ENCODE data around the gene TMEM201. TPM values are rescaled to one million over a fixed set of nuclear protein-coding genes. Genes with fewer than 3 reads are reported as not detected.

TMEM201 gene
- total and polyA plus RNA-seq, 2 donors (not counting 3 experiments of a cell fraction or from before 2014, with no cell fraction given) = 8.3 to 24.8 TPM

DNA sequence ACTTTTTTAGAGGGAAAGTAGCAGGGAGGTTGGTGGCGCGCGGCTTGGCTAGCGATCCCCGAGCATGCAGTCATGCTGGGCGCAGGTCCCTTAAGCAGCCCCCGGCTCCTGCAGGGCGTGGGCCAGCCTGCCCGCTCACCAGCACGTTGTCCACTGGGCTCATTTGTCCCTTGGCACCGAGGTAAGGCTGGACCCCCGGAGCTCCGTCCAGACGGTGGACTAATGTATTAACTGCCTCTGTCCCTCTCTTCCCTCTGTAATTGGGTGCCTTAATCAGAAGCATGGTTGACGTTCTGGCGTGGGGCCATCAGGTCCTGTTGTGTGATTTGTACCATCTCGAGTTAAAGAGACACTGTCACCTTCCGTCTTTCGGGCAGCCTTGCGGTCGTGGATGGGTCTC lies 17.7 kb downstream of the TMEM201 start:
- CTCF ChIA-PET = no interaction called here
- intact Hi-C loops (cut with micrococcal nuclease) (no loop called here), dilution Hi-C loops (cut with MboI; ENCODE audit: extremely low pct_ligation_motif_present, low sequenced_read_pairs) (no loop called here)
- peaks cover 0 to 22% of the 10 kb centered on the region in 2 experiments for H3K36me3 ChIP-seq (ENCODE audit: control insufficient read depth in 2 of 2, extremely low read depth in 1 of 2, insufficient read depth in 2 of 2, low read length in 2 of 2)
- no peaks in the 10 kb centered on the region for H3K9me3 ChIP-seq (replicated peaks; ENCODE audit: control insufficient read depth, insufficient read depth, low read length)
- no peak for TF ChIP-seq FOS (IDR thresholded peaks at IDR 0.05; ENCODE audit: borderline replicate concordance, insufficient read depth, low read length)
- TF ChIP-seq, protein P1, sequence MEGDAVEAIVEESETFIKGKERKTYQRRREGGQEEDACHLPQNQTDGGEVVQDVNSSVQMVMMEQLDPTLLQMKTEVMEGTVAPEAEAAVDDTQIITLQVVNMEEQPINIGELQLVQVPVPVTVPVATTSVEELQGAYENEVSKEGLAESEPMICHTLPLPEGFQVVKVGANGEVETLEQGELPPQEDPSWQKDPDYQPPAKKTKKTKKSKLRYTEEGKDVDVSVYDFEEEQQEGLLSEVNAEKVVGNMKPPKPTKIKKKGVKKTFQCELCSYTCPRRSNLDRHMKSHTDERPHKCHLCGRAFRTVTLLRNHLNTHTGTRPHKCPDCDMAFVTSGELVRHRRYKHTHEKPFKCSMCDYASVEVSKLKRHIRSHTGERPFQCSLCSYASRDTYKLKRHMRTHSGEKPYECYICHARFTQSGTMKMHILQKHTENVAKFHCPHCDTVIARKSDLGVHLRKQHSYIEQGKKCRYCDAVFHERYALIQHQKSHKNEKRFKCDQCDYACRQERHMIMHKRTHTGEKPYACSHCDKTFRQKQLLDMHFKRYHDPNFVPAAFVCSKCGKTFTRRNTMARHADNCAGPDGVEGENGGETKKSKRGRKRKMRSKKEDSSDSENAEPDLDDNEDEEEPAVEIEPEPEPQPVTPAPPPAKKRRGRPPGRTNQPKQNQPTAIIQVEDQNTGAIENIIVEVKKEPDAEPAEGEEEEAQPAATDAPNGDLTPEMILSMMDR (IDR thresholded peaks at IDR 0.05; ENCODE audit: extremely low read depth in 1 of 2, insufficient read depth in 1 of 2, low read depth in 1 of 2, low read length in 2 of 2) = no peak
- no peak for TF ChIP-seq POLR2AphosphoS5 (IDR thresholded peaks at IDR 0.05; ENCODE audit: insufficient read depth, low read depth, low read length)
- TF ChIP-seq, protein P2, sequence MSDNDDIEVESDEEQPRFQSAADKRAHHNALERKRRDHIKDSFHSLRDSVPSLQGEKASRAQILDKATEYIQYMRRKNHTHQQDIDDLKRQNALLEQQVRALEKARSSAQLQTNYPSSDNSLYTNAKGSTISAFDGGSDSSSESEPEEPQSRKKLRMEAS (IDR thresholded peaks at IDR 0.05; ENCODE audit: insufficient read depth, insufficient read length) = no peak
- no peak for TF ChIP-seq EZH2 (IDR thresholded peaks at IDR 0.05; ENCODE audit: borderline replicate concordance, low read depth, low read length, severe bottlenecking)
- TF ChIP-seq POLR2A (IDR thresholded peaks at IDR 0.05; ENCODE audit: low read depth, low read length) = no peak
- no peak for TF ChIP-seq GATA2 (IDR thresholded peaks at IDR 0.05; ENCODE audit: insufficient read depth, insufficient read length, low read depth, low read length)
- no peak for TF ChIP-seq JUN (IDR thresholded peaks at IDR 0.05; ENCODE audit: borderline replicate concordance, insufficient read depth, insufficient read length, low read depth)
- no peak for TF ChIP-seq MYC (IDR thresholded peaks at IDR 0.05; ENCODE audit: low read depth, low read length)
- no peaks in the 10 kb centered on the region for H3K79me2 ChIP-seq (ENCODE audit: control insufficient read depth, insufficient read depth, low read length)
- H3K27me3 ChIP-seq (ENCODE audit: control insufficient read depth in 2 of 2, insufficient read depth in 2 of 2, low read length in 2 of 2) = no peaks in the 10 kb centered on the region
- FAIRE-seq = no peak
- DNase-seq (ENCODE audit: low read depth, low spot score) = no peak
- H3K4me2 ChIP-seq (ENCODE audit: insufficient read depth, low read length) = no peak overlapping the region
- no peak overlapping the region for H3K27ac ChIP-seq (ENCODE audit: insufficient read depth, low read depth, low read length)
- no peaks in the 10 kb centered on the region for H3K4me1 ChIP-seq (ENCODE audit: control insufficient read depth, extremely low read depth, insufficient read depth, low read length)
- no peaks in the 10 kb centered on the region for H4K20me1 ChIP-seq (replicated peaks; ENCODE audit: control insufficient read depth, extremely low read depth, insufficient read depth, low read length)
- POLR2A ChIA-PET = no interaction called here
- H3K9ac ChIP-seq (replicated peaks; ENCODE audit: extremely low read depth, insufficient read depth, low read length) = no peak overlapping the region
- no TSS peak for BruUV-seq (replicated peaks)
- no peak overlapping the region for H2AFZ ChIP-seq (ENCODE audit: low read depth, low read length)
- H3K4me3 ChIP-seq (replicated peaks in 1 of 3; ENCODE audit: insufficient read depth in 1 of 3, low read depth in 1 of 3, low read length in 3 of 3) = no peak overlapping the region
- H3K9me1 ChIP-seq (replicated peaks; ENCODE audit: control insufficient read depth, extremely low read depth, insufficient read depth, low read length) = no peaks in the 10 kb centered on the region
